GM19239 (cell line): ENCODE results near the gene DAP3.
"Not testable (repeated sequence)": the region's sequence is repeated elsewhere in the genome, so short reads cannot be mapped to it uniquely, and the experiment has no call there.

Experiments used
- DNase-seq: peaks from one replicate; pipeline ENCODE4 v3.0.0; 2011; ENCODE audit warnings: low spot score; ENCODE audit not compliant: insufficient read length
- FAIRE-seq: peaks from 2 replicates; lab custom pipeline; 2011; peaks lifted over from hg19 to GRCh38; lab: Jason Lieb, UNC

DAP3 gene

DNA sequence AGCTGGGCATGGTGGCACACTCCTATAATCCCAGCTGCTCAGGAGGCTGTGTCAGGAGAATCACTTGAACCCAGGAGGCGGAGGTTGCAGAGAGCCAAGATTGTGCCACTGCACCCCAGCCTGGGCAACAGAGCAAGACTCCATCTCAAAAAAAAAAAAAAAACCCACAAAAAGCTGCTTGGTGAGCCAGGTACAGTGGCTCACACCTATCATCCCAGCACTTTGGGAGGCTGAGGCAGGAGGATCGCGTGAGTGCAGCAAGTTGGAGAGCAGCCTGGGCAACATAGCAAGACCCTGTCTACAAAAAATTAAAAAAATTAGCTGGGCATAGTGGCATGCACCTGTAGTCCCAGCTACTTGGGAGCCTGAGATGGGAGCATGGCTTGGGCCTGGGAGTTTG, 26.2 kb downstream of the DAP3 start:
- FAIRE-seq, result not testable (repeated sequence)

DNA sequence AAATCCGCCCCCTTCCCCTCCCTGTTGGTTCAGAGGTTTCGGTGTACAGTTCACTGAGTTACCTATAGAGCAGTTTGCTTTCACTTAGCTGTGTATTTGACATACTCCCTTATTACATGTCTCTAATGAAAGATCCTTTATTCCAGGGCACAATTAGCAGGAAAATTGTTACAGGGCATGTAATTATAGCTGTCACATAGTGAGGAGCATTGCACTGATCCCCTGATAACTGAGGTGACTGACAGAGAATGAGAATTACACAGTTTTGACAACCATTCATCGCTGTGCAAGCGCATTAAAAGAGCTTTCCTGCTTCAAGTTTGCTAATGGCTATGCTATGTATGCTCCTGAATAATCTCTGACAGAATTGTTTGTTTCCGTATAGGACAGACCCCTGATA, 26.9 kb downstream of the DAP3 start:
- DNase-seq (no peak), FAIRE-seq (no peak)

More for the DNA sequence above, 26.2 kb downstream of the DAP3 start:
- not testable (repeated sequence) for DNase-seq

DNA sequence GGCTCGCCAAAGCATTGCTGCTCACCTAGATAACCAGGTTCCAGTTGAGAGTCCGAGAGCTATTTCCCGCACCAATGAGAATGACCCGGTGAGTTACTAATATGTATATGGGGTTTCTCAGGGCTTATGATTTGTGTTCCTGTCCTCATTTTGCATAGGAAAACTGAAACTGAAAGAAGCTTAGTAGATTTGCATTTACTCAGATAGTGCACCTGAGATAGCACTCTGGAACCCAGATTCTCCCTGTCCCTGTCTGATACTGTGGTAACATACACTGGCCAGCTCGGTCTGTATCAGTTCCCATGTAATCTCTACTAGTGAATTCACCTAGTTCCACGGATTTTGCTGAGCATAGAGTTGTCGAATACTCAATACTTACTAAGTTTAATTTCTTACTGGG, 28.1 kb downstream of the DAP3 start:
- DNase-seq (peak; percentile 47), FAIRE-seq (no peak)

DNA sequence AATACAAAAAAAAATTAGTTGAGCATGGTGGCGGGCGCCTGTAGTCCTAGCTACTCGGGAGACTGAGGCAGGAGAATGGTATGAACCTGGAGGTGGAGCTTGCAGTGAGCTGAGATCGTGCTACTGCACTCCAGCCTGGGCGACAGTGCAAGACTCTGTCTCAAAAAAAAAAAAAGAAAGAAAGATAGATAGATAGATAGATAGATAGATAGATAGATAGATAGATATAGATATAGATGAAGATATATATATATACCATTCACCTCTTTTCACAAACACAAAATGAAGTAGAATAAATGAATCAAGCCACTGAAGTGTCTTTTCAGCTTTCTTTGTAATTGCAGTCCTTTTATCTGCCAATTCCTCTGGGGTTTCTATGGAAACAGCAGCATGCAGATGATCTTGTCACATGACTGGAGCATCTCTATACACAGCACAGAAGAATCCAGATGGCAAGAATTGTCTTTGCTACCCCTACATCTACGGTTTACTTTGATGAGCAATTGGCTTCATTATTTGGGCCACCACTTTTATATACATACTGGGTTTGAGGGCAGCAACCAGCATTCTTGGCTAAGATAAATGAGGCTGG, 29.7 kb downstream of the DAP3 start:
- FAIRE-seq, DNase-seq: not testable (repeated sequence)

DNA sequence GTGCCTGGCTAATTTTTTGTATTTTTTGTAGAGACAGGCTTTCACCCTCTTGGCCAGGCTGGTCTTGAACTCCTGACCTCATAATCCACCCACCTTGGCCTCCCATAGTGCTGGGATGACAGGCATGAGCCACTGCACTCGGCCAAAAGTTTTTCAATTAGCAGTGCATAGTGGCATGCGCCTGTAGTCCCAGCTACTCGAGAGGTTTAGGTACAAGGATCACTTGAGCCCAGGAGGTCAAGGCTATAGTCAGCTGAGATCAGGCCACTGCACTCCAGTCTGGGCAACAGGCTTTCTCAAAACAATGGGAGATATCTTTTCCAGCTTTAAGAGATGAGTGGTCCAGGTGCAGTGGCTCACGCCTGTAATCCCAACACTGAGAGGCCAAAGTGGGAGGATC, 30.8 kb downstream of the DAP3 start:
- no peak for FAIRE-seq
- DNase-seq, result no peak

DNA sequence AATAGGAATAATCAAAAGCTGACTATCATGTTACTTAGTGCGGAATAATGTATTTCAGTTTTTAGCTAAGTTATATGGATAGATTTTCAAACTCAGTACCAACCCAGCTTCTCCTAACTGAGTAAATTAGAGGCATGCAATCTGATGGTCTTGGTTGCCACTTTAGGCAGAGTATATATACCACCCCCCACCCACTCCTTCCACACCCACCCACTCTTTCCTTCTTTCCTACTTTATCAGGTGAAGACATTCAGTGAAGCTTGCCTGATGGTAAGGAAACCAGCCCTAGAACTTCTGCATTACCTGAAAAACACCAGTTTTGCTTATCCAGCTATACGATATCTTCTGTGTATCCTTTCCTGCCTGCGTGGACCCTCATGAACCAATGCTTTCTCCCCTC, 36.3 kb downstream of the DAP3 start:
- DNase-seq (no peak), FAIRE-seq (no peak)

DNA sequence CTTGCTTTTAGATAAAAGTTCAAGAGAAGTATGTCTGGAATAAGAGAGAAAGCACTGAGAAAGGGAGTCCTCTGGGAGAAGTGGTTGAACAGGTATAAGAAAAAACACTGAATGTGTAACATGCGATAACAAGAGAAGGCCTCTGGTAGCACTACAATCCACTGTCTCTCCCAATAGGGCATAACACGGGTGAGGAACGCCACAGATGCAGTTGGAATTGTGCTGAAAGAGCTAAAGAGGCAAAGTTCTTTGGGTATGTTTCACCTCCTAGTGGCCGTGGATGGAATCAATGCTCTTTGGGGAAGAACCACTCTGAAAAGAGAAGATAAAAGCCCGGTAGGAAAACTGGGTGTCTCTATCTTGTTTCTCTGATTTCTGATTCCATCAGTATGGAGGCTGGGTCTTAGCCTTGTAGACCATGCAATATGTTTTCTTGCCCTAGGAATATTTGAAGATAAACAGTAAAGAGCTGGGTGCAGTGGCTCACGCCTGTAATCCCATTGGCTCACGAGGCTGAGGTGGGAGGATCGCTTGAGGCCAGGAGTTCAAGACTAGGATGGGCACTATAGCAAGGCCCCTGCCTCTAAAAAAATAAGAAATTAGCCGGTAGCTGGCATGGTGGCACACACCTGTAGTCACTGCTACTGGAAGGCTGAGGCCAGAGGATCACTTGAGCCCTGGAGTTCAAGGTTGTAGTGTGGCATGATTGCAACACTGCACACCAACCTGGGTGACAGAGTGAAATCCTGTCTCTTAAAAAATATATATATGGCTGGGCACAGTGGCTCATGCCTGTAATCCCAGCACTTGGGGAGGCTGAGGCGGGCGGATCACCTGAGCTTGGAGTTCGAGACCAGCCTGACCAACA, 40.4 kb downstream of the DAP3 start:
- no peak for DNase-seq

DNA sequence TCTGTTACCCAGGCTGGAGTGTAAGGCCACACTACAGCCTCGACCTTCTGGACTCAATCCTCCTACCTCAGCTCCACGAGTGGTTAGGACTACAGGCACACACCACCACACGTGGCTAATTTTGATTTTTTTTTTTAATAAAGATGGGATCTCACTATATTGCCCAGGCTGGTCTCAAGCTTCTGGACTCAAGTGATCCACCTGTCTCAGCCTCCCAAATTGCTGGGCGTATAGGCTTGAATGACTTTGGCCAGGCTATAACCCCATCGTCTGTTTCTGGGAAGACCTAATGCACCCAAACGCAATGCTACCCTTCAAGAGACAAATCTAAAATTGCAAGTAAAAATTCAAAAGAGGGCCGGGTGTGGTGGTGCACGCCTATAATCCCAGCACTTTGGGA, 52.1 kb downstream of the DAP3 start:
- DNase-seq, result no peak
- no peak for FAIRE-seq

More for the DNA sequence above, 40.4 kb downstream of the DAP3 start:
- FAIRE-seq, result peak; percentile 63

DNA sequence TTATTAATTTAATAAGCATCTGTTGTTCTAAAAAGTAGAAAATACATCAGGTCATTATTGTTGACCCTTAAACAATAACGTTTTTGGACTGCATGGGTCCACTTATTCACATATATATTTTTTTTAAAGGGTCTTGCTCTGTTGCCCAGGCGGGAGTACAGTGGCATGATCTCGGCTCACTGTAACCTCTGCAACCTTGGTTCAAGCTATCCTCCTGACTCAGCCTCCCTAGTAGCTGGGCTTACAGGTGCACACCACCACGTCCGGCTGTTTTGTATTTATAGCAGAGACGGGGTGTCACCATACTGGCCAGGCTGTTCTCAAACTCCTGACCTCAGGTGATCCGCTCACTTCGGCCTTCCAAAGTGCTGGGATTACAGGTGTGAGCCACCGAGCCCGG, 53.0 kb downstream of the DAP3 start:
- DNase-seq, result no peak
- FAIRE-seq, result no peak

DNA sequence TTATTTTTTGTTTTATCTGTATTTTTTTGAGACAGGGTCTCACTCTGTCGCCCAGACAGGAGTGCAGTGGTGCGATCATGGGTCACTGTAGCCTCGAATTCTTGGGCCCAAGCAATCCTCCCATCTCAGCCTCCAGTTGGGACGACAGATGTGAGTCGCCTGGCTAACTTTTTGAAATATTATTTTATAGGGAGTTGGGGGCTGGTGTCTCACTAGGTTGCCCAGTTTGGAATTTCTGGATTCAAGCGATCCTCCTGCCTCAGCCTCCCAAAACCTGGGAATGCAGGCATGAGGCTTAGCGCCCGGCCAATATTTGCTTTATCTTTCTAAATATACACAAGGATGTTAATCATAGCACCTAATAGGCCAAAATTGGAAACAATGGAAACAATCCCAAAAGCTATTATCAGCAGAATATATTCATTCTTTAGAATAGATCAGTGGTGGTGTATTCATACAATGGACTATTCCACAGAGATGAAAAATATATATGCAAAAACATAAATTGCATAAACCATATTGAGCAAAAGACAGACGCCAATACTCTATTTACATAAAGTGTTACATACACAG, 55.9 kb downstream of the DAP3 start:
- FAIRE-seq (no peak), DNase-seq (no peak)

DNA sequence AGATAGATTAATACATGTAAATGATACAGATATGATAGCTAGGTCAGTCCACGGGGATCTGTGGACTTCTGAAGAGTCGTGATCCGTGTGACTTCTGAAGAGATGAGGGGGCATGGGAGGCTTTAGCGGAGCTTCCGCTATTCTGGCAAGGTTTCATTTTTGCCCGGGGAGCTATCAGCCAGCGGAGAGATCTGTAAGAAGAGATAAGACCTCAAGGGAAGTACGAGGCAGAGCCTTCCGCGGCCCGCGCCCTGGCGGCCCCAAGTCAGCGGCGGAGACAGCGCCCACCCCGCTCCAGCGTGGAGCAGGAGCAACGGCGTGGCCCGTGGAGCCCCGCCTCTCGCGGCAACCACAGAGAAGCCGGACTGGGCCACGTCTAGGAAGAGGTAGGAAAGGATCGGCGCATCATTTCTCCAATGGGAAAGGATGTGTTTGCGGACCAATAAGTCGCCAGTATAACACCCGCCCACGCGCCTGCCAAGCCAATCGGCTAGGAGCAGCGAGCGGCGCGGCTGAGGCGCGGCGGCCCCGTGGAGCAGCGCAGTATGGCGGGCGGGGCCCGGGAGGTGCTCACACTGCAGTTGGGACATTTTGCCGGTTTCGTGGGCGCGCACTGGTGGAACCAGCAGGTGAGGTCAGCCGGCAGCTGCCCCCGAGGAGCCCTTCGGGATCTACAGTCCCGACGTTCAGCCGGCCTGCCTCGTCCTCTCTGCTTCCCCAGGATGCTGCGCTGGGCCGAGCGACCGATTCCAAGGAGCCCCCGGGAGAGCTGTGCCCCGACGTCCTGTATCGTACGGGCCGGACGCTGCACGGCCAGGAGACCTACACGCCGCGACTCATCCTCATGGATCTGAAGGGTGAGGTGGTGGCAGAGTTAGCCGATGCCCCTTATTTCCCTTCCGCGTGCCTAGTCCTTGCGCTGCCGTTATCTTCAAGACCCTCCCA, 56.7 kb downstream of the DAP3 start:
- peak; percentile 44 for DNase-seq
- peak; percentile 86 for FAIRE-seq

DNA sequence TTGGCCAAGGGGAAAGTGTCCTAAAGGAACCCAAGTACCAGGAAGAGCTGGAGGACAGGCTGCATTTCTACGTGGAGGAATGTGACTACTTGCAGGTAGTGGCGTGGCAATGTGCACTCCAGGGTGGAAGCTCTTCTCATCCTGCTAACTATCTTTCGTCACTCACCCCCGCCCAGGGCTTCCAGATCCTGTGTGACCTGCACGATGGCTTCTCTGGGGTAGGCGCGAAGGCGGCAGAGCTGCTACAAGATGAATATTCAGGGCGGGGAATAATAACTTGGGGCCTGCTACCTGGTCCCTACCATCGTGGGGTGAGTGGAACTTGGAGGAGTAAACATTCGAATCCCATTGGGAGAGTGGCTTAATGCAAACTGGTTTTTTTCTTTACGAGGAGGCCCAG, 58.7 kb downstream of the DAP3 start:
- not testable (repeated sequence) for DNase-seq

DNA sequence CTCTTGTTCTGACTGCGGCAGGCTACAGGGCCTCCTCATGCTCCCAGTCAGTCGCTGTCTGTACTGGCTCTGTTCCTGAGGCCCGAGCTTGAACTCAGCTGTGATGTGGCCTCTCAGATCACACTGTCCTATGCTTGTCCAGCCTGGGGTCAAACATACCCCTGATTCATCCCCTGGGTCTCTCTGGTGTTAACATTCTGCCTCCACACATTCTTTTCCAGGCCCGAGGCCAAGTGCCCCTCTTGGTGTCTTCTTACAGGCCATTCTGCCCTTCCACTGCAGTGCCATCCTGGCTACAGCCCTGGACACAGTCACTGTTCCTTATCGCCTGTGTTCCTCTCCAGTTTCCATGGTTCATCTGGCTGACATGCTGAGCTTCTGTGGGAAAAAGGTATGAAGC, 59.2 kb downstream of the DAP3 start:
- DNase-seq, FAIRE-seq: not testable (repeated sequence)

More for the DNA sequence above, 58.7 kb downstream of the DAP3 start:
- not testable (repeated sequence) for FAIRE-seq

DNA sequence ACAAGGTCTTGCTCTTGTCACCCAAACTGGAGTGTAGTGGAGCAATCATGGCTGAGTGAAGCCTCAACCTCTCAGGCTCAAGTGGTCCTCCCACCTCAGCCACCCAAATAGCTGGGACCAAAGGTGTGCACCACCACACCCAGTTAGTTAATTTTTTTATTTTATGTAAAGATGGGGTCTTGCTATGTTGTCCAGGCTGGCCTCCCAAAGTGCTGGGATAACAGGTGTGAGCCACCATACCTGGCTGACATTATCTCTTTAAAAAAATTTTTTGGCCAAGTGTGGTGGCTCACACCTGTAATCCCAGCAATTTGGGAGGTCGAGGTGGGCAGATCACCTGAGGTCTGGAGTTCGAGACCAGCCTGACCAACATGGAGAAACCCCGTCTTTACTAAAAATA, 70.1 kb downstream of the DAP3 start:
- not testable (repeated sequence) for FAIRE-seq, DNase-seq

DNA sequence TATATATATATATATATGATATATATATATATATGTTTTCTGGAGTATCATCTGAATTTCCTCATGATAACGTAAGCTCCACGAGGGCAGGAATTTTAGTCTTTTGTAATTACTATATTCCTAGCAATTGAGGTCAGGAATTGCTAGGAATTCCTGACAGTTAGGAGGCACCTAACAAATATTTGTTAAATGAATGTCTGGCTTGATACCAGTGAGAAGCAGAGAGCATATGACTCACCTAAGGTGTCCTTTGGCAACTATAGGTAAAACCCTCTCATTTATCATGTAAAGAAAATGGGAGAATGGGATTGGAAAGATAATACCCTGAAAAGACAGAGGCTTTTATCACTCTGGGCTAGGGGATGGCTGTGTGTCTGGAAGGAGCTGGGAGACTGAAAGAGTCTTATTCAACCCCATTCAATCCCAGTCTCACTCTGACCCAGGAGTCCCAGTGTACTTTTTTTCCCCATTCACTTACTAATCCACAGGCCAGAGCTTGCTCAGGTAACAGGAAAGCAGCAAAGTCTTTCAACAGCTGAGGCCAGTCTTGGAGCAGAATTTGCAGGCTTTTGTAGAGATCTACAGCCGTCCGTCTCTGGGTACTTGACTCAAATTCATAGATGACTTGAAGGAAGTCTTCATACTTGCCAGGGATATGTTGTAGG, 71.2 kb downstream of the DAP3 start:
- DNase-seq, result no peak
- no peak for FAIRE-seq

DNA sequence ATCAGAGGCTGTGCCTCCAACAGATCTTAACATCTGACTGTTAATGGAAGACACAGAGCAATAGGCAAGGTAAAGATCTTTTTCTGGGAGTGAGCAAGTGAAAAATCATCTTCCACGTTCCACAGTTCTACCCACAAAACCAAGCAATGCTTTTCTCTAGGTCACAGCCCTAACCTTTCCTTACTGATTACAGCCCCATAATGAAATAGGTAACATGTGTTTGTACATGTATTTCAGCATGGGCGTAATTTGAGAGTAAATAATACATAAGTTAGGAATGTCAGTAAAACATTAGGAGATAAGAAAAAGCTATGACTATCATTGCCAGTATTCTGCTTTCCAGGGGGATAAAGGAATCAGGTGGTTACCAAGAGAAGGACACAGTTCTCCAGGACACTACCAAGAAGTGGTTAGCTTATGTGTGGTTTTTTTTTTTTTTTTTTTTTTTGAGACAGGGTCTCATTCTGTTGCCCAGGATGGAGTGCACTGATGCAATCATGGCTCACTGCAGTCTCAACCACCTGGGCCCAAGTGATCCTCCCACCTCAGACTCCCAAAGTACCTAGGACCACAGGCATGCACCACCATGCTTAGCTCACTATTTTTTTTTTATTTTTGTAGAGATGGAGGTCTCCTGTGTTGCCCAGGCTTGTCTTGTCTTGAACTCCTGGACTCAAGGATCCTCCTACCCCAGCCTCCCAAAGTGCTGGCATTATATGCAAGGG, 72.0 kb downstream of the DAP3 start:
- DNase-seq, result no peak
- no peak for FAIRE-seq

DNA sequence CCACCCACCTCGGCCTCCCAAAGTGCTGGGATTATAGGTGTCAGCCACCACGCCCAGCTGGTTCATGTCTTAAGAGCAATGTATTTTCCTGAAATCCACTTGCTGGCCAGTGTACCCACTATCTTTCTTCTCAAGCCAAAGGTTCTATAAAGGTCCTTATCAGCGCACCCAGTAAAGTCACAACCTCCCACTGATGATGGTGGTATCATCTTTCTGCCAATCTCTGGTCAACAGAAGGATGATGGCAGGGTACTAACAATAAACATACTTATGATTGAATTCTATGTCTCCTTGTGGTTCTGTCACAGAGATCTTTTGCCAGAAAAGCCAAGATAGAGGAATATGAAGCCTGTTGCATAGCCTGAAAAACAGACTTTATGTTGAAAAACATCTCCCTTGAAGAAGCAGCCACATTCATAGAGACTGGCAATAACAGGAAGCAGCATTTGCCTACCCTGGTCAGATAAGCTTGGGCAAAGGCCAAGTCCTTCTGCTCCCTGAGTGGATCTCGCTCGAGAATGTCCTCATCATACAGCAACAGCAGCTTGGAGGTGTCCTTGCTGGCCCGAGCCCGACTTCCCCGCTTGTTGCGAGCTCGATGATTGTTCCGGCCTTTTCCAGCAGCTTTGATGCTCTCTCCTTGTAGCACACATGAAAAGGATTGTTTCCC, 73.0 kb downstream of the DAP3 start:
- DNase-seq (no peak), FAIRE-seq (no peak)

DNA sequence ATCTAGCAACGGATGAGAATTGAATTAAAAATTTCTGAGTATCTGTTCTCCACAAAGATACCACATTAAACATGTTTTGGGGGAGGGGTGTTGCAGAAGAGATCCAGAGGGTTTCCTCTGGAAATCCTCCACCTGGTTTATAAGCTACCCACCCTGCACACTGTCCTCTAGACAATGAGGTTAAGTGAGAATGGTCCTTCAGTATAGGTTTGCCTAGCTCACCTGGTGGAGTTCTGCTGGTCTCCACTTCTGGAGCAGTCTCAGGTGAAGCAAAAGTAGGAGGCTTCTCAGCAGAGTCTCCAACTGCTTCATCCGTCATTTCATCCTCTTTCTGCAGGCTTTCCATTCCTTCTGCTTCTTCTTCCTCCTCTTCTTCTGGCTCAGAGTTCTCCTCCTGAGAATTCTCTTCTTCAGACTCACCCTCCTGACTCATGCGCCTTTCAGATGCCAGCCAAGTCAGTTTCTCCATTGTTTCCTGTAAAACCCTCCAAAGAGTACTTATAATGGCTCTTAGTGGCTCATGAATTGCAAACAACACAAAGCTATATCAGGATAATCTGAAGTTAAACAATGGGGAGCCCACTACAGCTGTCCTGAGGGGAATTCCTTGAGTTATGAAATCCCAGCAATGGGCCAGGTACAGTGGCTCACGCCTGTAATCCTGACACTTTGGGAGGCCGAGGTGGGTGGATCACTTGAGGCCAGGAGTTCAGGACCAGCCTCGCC, 74.4 kb downstream of the DAP3 start:
- DNase-seq, FAIRE-seq: not testable (repeated sequence)
